Adrenal gland (tissue), 12 donors: ENCODE data around the gene ADGRL2. TPM values are rescaled to one million over a fixed set of nuclear protein-coding genes. Genes with fewer than 3 reads are reported as not detected.

ENCODE experiments used
- DNase-seq, 7 donors: peaks; one replicate each; pipeline ENCODE4 v3.0.0-alpha.2; 2019 to 2020
- H3K27ac ChIP-seq, 5 donors: fragments of 200-600 bp; sonication (generic) in 4 of 5; 1 replicate in 3 of 5; 2 replicates in 2 of 5; pipeline versions ENCODE4 v1.5.1 to v1.8.0; 2016 to 2020; ENCODE audit warnings: mild to moderate bottlenecking in 1 of 5
- H3K27me3 ChIP-seq: fragments of 200-600 bp; 2 replicates; pipeline ENCODE4 v1.8.0; 2021
- H3K36me3 ChIP-seq, 2 donors: fragments of 200-600 bp; replicated peaks in 1 of 2; 1 replicate in 1 of 2; 2 replicates in 1 of 2; pipeline versions ENCODE4 v1.5.1 to v1.8.0; 2018 to 2022
- H3K4me1 ChIP-seq, 2 donors: fragments of 200-600 bp; replicated peaks in 1 of 2; 1 replicate in 1 of 2; 2 replicates in 1 of 2; pipeline versions ENCODE4 v1.5.1 to v1.8.0; 2018 to 2021
- H3K4me3 ChIP-seq, 4 donors: fragments of 200-600 bp; sonication (generic) in 3 of 4; one replicate each; pipeline ENCODE4 v1.5.1; 2016 to 2018
- H3K9me3 ChIP-seq, 3 donors: fragments of 200-600 bp; sonication (generic) in 1 of 3; replicated peaks in 1 of 3; 1 replicate in 2 of 3; 2 replicates in 1 of 3; pipeline versions ENCODE4 v1.5.1 to v1.8.0; 2016 to 2021
- CTCF ChIP-seq, 6 experiments: fragments of 450-650 bp in 4 of 6; fragments of 200-600 bp in 2 of 6; sonication (generic) in 1 of 6; IDR thresholded peaks; 1 replicate in 5 of 6; 2 replicates in 1 of 6; pipeline versions ENCODE4 v1.5.1 to v1.8.0; 2016 to 2021; ENCODE audit warnings: antibody characterized with exemption in 6 of 6, mild to moderate bottlenecking in 2 of 6, moderate library complexity in 1 of 6
- POLR2A ChIP-seq, 2 donors: fragments of 450-650 bp; IDR thresholded peaks; one replicate each; pipeline ENCODE4 v1.6.1; 2017; ENCODE audit warnings: antibody characterized with exemption in 2 of 2, mild to moderate bottlenecking in 2 of 2, moderate library complexity in 1 of 2
- WGBS, 4 donors: extraction: QIAGEN DNeasy Blood & Tissue Kit in 2 of 4; methylation state at CpG; one replicate each; pipeline versions ENCODE4 v1.1.5 to v1.1.7; 2013 to 2017; 5-methylcytosine and 5-hydroxymethylcytosine counted together
- intact Hi-C, 2 donors: fragments of 100-400 bp; cut with DNase I; formaldehyde crosslinking; loops; one replicate each; pipeline versions ENCODE4 v1.14.1 to v1.15.0; 2022 to 2023
- polyA plus RNA-seq, 3 donors: library from polyadenylated mRNA; stranded (reverse); fragments of 200-250 nt in 2 of 3; fragments of 350-450 nt in 1 of 3; fragmentation: Illumina TruSeq in 1 of 3; extraction: RNeasy Lipid Tissue Mini Kit (QIAGEN cat#74804) in 1 of 3; gene quantifications; one replicate each; pipeline ENCODE4 v1.2.3, GENCODE V29; 2013 to 2014
- total RNA-seq, 9 donors: library from RNA; depleted of rRNA in 4 of 9; stranded (reverse); fragments of >200 nt in 4 of 9; fragments of 120-200 nt in 1 of 9; fragmentation: NEBNext Ultra II Directional in 1 of 9; extraction: Animal tissue kit (Norgen Biotek cat#: 25700) in 1 of 9; gene quantifications; one replicate each; pipeline versions ENCODE4 v1.1.0 to v1.2.4, GENCODE V29; 2013 to 2023
- donor health status: healthy with polysubstance abuse.
- donor health status: Bipolar disorder and iron deficiency.
- donor health status: DM: yes; HTN: yes; CAD: no.
- donor health status: DM: no; HTN: no; CAD: no.
- donor health status: DM: no; HTN: no; CAD: no.
- donor health status: DM: yes; HTN: yes; CAD: no.

ADGRL2 gene
- total and polyA plus RNA-seq, 12 donors: 24.2 to 170 (median 58.9) TPM

GRCh38 chr1:81836007-81836626, 35.4 kb downstream of the ADGRL2 start:
- Histone ChIP-seq H3K4me1 (peaks cover 35 to 54% of the 10 kb centered on the region in 2 donors), H3K27ac (peak overlapping the region in 2 of 5 donors; percentile 11 to 15), H3K4me3 (no peak overlapping the region), H3K27me3 (no peaks in the 10 kb centered on the region), H3K9me3 (no peaks in the 10 kb centered on the region), H3K36me3 (no peaks in the 10 kb centered on the region)
- intact Hi-C loops: no loop called here
- DNase-seq: peak in 1 of 7 donors; percentile 13
- 42 to 49% (median 45%) methylated on average over 4 of the region's 4 CpGs for WGBS, 4 donors
- TF ChIP-seq POLR2A (IDR thresholded peaks at IDR 0.05): no peak
- no peak for TF ChIP-seq CTCF (IDR thresholded peaks at IDR 0.05)

GRCh38 chr1:81838600-81839218, 38.0 kb downstream of the ADGRL2 start:
- Histone ChIP-seq H3K4me1 (peaks cover 22 to 33% of the 10 kb centered on the region in 2 donors), H3K27me3 (no peaks in the 10 kb centered on the region), H3K36me3 (no peaks in the 10 kb centered on the region), H3K27ac (no peak overlapping the region), H3K9me3 (no peaks in the 10 kb centered on the region), H3K4me3 (no peak overlapping the region)
- intact Hi-C loops: no loop called here
- TF ChIP-seq POLR2A (IDR thresholded peaks at IDR 0.05): no peak
- TF ChIP-seq CTCF (IDR thresholded peaks at IDR 0.05): no peak
- 61 to 94% (median 89%) methylated on average over 2 of the region's 2 CpGs for WGBS, 4 donors
- DNase-seq: no peak

GRCh38 chr1:81840805-81841204, 40.1 kb downstream of the ADGRL2 start:
- TF ChIP-seq POLR2A (IDR thresholded peaks at IDR 0.05) (no peak), CTCF (IDR thresholded peaks at IDR 0.05) (no peak)
- intact Hi-C loops: no loop called here
- no peaks in the 10 kb centered on the region for H3K9me3 ChIP-seq

GRCh38 chr1:81841795-81842194, 41.1 kb downstream of the ADGRL2 start:
- no peak for TF ChIP-seq POLR2A (IDR thresholded peaks at IDR 0.05)
- TF ChIP-seq CTCF (IDR thresholded peaks at IDR 0.05): no peak
- no peak overlapping the region for H3K4me3 ChIP-seq
- intact Hi-C loops: no loop called here
- no peak overlapping the region for H3K27ac ChIP-seq
- H3K27me3 ChIP-seq: no peaks in the 10 kb centered on the region
- DNase-seq: no peak
- peaks cover 0 to 2% of the 10 kb centered on the region in 2 donors for H3K4me1 ChIP-seq
- H3K9me3 ChIP-seq: no peaks in the 10 kb centered on the region
- WGBS, 4 donors: 70 to 74% (median 71%) methylated on average over 4 of the region's 4 CpGs
- no peaks in the 10 kb centered on the region for H3K36me3 ChIP-seq

More at GRCh38 chr1:81840805-81841204, 40.1 kb downstream of the ADGRL2 start:
- no peak overlapping the region for H3K4me3 ChIP-seq
- no peaks in the 10 kb centered on the region for H3K36me3 ChIP-seq
- 76 to 93% (median 86%) methylated on average over 1 of the region's 1 CpG for WGBS, 4 donors
- DNase-seq: no peak
- H3K27ac ChIP-seq: no peak overlapping the region
- no peaks in the 10 kb centered on the region for H3K27me3 ChIP-seq
- H3K4me1 ChIP-seq: peaks cover 8 to 12% of the 10 kb centered on the region in 2 donors
